ENCODE data around the gene NR2F2.

Gene NR2F2

DNA sequence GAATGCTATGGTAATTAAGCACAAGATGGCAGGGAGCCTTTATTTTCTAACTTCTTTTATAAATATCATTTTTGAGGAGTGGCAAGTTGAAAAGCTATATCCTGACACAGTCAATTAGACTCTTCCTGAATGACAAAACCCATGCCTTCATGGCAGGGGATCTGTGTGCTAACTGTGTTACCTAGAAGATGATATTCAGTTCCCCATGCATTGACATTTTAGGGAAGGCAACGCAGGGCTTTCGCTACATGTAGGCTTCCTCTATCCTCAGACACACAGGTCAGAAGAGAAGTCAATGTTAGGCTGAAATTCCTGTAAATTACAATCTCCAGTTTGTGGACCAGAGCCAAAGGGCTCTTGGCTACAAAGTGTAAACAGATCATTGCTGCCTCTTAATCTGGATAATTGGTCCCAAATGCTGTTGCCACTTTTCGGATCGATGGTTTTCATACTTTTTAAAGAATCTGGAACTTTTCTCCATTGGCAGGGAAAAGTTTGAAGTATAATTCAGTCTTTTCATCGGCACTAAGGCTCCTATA, 22.6 kb upstream of the NR2F2 start:
- TF ChIP-seq, protein P1, sequence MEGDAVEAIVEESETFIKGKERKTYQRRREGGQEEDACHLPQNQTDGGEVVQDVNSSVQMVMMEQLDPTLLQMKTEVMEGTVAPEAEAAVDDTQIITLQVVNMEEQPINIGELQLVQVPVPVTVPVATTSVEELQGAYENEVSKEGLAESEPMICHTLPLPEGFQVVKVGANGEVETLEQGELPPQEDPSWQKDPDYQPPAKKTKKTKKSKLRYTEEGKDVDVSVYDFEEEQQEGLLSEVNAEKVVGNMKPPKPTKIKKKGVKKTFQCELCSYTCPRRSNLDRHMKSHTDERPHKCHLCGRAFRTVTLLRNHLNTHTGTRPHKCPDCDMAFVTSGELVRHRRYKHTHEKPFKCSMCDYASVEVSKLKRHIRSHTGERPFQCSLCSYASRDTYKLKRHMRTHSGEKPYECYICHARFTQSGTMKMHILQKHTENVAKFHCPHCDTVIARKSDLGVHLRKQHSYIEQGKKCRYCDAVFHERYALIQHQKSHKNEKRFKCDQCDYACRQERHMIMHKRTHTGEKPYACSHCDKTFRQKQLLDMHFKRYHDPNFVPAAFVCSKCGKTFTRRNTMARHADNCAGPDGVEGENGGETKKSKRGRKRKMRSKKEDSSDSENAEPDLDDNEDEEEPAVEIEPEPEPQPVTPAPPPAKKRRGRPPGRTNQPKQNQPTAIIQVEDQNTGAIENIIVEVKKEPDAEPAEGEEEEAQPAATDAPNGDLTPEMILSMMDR (IDR thresholded peaks at IDR 0.05; ENCODE audit: extremely low read depth, missing control alignments), result no peak
- DNase-seq (ENCODE audit: low spot score), result no peak

DNA sequence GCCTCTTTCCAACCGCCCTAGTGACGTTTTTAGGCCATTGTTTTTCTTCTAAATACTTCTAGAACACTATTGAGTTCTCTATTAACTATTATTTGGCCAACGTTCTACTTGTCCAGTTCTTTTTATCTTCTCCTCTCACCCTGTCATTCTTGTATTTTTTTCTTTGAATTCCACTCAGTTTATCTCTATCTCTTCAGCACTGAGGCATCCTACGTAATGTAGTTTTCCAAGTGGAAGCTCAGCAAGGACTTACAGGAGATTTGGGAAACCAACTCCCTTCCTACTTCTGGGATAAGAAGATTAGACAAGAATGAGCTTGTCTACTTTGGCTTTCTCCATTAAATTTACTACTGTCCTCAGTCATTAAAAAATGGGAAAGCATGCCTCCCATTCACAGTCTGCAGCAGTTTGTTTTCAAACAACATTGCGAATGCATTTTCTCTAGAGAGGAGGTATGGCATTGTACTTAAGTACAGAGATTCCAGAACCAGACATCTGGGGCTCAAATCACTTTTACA, 21.3 kb upstream of the NR2F2 start:
- TF ChIP-seq, protein P1 (IDR thresholded peaks at IDR 0.05; ENCODE audit: extremely low read depth, missing control alignments), result no peak
- DNase-seq (ENCODE audit: low spot score), result no peak

DNA sequence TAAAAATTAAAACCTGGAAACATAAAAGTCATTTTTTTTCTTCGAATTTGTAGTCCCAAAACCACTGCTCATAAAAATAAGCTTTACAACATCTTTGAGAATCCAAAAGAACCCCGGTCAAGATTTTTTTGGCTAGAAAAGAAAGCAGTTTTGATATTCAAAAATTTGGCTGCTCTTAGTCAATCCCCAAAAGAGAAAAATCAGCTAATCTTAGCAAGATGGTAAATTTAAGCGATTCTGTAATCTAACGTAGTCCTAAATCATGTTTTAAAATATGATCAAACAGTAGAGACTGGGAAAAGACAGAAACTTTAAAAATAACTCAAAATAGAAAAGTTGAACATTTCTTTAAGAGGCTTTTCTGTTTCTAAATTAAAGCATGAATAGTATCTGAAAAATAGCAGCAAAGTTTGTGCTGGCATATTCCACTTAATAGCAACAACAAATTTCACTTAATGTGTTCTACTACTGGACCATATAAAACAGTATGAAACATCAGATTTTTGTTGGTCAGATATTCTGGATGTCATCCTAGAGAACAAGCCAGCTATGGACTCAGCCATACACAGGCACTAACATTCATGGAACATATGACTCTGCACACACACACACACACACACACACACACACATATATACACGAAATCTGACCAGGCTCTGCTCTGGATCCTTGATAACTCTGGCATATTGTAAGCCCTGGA, 19.1 kb upstream of the NR2F2 start:
- TF ChIP-seq, protein P1 (IDR thresholded peaks at IDR 0.05; ENCODE audit: extremely low read depth, missing control alignments), result no peak

DNA sequence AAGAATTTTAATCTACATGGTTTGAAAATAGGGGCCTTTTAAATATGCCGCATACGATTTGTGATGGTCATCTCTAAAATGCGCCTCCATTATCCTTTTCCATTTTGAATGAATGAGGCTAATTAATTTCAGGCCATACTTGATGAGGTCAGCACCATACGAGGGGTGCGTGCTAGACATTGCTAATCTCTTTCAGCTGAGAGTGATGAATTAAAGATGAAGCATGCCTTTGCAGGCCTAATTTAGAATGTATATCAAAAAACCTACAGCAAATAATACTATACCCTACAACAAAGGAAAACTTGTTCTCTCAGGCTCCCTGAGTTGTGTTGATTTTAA, 18.6 kb upstream of the NR2F2 start:
- no peak for DNase-seq (ENCODE audit: low spot score)
- TF ChIP-seq, protein P1 (IDR thresholded peaks at IDR 0.05; ENCODE audit: extremely low read depth, missing control alignments), result no peak

More for the DNA sequence above, 19.1 kb upstream of the NR2F2 start:
- DNase-seq (ENCODE audit: low spot score), result no peak

DNA sequence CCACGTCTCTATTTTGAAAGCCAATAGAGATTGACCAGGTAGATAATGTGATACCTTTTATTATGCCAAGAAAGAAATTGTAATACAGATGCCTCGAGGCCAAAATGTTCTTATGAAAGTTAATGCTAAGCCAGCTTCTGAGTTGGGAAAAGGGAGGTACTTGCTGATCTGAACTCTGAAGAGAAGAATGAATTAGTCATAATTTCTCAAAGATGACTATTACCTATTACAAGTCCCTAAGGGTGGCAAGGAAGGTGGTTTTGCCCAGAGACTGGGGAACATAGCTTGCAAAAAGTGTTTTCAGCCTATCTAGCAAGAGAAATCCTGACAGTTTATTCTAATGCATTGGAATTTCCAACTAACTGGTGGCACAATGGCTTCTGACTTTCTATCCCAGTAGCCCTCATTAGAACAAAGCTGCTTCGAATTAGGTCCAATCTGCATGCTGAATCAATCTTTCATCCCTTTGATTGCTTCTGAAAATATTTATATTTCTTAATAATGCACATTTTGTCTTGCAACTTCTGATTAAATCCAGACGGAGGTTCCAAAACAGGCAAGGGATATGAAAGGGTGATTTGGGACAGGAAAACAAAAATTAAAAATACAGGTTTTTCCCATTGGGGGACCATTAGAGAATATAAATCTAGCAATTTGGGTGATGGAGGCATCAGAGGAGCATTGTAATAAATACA, 17.7 kb upstream of the NR2F2 start:
- TF ChIP-seq, protein P1 (IDR thresholded peaks at IDR 0.05; ENCODE audit: extremely low read depth, missing control alignments), result no peak
- DNase-seq (ENCODE audit: low spot score), result no peak

DNA sequence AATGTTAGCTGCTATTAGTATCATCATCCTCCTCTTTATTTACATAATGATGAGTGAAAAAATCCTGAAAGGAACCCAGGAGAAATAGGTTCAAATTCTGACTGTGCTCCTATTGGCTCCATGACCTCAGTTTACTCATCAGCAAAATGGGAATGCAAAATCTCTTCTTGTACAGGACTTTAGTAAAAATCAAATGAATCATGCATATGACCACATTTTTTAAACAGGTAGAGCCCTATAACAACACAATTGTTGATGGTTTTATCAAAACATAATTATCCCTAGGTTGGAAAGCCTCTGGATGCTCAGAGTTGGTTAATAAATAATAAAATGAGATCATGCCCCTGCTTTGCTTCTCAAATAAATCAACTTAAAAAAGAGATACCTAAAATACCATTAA, 16.0 kb upstream of the NR2F2 start:
- TF ChIP-seq, protein P1 (IDR thresholded peaks at IDR 0.05; ENCODE audit: extremely low read depth, missing control alignments), result no peak
- no peak for DNase-seq (ENCODE audit: low spot score)

DNA sequence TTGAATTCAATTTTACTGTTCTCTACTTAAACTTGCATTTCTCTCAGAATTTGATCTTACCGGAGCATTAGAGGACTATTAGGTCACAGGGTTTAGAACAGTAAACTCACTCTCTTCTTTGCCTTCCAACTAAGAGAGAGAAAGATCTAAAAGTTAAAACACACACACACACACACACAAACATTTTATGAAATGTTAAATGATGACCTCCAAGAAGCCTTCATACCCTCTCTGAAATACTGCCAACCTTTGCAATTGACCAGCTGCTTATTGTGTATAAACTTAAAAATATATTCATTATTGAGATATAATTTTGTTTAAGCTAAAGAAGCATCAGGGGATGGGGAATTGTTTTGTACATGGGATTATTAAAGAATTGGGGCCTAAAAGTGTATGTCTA, 15.5 kb upstream of the NR2F2 start:
- no peak for DNase-seq (ENCODE audit: low spot score)
- TF ChIP-seq, protein P1 (IDR thresholded peaks at IDR 0.05; ENCODE audit: extremely low read depth, missing control alignments), result no peak
